NCI-H1436 treated with DMSO at 0.1 percent for 48 hours (cell line): ENCODE measurements around the gene LILRA1.
"Not testable (repeated sequence)": the region's sequence is repeated elsewhere in the genome, so short reads cannot be mapped to it uniquely, and the experiment has no call there.

Source experiments
- DNase-seq: peaks from one replicate; lab custom pipeline; 2025; lab: John Stamatoyannopoulos, UW

Gene LILRA1

GRCh38 chr19:54577334-54577733, 16.1 kb upstream of the LILRA1 start:
- DNase-seq: no peak

- DNase-seq: not testable (repeated sequence)
Observed at GRCh38 chr19:54578268-54578667, 15.2 kb upstream of the LILRA1 start.

DNA sequence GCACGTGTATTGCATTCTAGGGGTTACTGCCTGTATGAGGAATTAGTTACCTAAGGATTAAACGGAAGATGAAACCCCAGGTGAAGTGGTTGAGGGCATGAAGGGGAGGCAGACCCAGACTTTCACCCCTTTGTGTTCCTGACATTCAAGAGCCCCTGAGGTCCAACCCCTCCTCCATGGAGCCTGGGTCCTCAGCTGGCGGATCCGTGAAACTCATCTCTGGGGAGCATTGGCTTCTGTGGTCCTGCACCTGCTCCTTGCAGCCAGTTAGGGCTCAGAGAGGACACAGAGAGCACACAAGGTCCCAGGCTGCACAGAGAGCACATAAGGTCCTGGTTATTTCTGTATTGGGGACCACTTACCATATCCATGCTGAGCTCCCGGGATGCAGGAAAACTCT, 7.0 kb upstream of the LILRA1 start:
- DNase-seq: no peak

GRCh38 chr19:54587026-54587425, 6.4 kb upstream of the LILRA1 start:
- DNase-seq: no peak

DNA sequence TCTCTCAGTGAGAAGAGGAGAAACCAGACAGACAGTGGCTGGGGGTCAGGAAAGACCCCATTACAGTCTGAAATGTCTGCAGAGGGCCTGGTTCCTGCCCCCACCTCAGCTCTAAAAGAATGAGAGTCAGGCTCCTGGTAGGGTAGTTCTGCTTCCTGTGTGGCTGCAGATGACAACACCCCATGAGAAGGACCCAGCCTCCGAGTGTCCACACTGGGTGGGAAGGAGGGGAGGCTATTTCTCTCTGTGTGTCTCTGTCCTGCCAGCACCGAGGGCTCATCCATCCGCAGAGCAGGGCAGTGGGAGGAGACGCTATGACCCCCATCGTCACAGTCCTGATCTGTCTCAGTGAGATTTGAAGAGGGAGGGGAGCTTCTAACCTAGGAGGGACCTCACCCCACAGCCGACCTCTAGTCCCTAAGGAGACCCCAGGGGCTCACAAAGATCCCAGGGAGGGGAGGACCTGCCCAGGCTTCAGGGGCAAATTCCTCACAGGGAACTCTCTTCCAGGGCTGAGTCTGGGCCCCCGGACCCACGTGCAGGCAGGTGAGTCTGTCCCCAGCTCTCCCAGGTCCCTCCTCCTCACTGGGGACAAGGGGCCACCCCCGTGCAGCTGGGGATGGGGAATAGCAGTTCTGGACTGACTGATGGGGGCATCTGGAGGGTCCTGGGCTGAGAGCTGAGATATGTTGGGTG, 647 bp downstream of the LILRA1 start:
- not testable (repeated sequence) for DNase-seq

DNA sequence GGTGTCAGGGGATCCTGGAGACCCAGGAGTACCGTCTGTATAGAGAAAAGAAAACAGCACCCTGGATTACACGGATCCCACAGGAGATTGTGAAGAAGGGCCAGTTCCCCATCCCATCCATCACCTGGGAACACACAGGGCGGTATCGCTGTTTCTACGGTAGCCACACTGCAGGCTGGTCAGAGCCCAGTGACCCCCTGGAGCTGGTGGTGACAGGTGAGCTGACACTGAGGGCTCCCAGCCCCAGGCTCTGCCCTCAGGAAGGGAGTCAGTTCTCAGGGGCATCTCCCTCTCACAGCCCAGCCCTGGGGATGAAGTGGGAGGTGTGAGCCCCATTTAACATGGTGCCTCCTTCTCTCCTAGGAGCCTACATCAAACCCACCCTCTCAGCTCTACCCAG, 1.3 kb downstream of the LILRA1 start:
- DNase-seq: no peak

GRCh38 chr19:54595680-54596436, 2.4 kb downstream of the LILRA1 start:
- not testable (repeated sequence) for DNase-seq

DNA sequence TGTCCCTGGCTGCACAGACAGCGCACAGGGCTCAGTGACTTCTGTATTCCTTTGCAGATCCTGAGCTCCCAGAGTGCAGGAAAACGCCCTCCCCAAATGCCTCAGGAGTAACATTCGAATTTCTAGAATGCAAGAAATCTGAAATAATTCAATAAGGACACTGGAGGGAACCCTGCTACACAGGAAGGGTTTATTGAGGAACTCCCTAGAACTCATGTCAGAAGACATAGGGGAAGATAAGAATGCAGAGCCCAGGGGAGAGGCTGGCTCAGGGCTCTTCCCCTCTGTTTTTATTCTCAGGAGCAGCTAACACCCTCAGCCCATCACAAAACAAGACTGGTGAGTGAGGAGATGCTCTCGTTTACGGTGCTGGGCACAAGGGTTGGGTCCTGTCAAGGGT, 6.8 kb downstream of the LILRA1 start:
- DNase-seq: no peak

DNA sequence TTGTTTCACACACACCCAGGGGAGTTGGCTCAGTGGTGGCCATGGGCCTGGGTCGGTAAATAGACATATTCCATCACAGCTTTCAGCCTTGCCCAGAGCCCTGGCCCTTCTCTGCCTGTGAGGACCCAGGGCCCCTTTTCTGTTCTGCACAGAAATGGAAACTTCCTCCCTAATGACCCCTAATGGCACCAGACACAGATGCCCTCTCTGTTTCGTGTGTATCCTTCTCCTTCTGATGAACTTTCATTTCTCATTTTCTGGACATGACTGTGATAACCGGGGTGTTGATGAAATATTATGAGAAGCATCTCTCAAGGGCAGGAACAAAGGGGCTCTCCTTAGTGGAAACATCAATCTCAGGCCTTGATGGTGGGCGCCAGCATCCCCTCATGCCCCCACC, 12.8 kb downstream of the LILRA1 start:
- DNase-seq: no peak

- DNase-seq: no peak
Observed at GRCh38 chr19:54606891-54607784, 13.7 kb downstream of the LILRA1 start.

GRCh38 chr19:54607785-54608150, 14.3 kb downstream of the LILRA1 start:
- no peak for DNase-seq

- DNase-seq: no peak
Observed at GRCh38 chr19:54608205-54608604, 14.8 kb downstream of the LILRA1 start.

DNA sequence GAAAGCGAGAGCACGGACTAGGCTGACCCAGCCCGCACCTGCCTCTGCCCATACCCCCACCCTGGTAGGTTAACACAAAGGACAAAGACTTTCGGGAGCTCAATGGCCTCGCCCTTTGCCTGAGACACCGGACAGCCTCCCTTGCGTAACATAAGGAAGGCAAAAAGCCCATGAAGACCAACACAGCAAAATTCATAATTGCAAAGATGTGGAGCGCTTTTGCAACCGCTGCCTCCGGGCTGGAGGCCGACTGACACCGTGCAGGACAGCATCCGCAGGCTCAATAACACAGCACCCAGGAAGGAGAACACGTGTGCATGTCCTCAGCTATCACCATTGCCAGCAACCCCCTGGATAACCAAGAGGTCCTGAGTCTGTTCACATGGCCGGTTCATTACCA, 15.4 kb downstream of the LILRA1 start:
- DNase-seq: no peak

DNA sequence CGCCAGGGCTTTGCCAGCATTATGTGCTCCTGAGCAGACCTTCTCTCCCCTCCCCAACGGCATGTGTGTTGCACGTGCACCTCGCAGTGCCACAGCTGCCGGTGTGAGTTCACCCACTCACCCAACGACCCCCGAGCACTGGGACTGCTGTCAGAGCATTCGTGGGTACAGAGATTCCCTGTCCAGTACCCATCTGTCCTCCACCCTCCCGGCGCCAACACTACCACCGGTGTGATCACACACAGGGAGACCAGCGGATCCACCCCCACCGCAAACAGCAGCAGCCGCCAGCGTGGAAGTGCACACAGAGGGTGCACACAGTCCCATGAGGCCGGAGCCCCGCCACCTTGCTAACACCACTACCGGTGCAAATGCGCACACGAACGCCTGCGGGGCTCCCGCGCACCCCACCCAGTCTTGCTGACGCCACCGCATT, 15.9 kb downstream of the LILRA1 start:
- no peak for DNase-seq

DNA sequence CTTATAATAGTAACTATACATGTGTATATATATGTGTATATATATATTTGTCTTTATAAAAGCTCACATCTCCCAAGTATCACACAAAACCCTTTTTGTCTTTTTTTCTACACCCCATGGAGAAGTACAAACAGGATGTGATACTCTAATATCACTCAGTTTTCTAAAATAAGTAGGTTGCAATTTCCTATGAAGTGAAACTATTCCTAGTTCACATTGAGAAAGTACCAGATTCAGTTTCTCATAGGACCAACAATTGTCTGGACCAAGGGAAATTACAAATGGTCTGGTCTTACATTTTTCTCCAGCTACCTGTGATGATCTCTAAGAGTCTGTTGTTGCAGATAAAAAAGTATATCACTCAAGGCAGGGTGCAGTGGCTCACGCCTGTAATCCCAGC, 19.0 kb downstream of the LILRA1 start:
- no peak for DNase-seq

- DNase-seq: no peak
Observed at GRCh38 chr19:54614726-54615125, 21.3 kb downstream of the LILRA1 start.

DNA sequence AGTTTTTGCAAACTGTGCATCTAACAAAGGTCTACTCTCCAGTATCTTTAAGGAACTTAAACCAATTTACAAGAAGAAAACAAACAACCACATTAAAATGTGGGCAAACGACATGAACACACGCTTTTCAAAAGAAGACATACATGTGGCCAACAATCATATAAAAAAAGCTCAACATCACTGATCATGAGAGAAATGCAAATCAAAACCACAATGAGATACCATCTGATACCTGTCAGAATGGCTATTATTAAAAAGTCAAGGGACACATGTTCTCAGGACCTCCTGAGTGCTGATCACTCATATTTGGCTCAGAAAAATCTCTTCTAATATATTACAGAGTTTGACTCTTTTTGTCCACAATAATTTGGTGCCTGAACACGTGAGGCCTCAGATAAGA, 22.6 kb downstream of the LILRA1 start:
- no peak for DNase-seq

- no peak for DNase-seq
Observed at GRCh38 chr19:54616821-54617560, 23.6 kb downstream of the LILRA1 start.

DNA sequence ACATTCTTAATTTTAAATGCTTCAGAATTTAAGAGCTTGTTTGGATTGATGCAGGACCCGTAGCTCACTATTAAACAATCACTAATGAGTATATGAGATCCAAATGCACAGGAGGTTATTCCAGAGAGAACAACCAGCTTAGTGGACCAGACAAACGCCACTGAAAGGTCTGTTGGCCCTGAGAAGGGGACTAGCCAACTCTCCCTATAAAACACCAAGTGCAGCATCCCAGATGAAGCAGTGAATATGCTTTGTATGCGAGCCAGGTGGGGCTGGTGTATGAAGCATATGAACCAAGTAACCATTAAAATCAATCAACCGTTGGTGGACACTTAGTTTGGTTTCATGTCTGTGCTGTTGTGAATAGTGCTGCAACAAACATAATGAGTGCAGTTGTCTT, 27.0 kb downstream of the LILRA1 start:
- DNase-seq: no peak

- no peak for DNase-seq
Observed at GRCh38 chr19:54622431-54622830, 29.0 kb downstream of the LILRA1 start.

DNA sequence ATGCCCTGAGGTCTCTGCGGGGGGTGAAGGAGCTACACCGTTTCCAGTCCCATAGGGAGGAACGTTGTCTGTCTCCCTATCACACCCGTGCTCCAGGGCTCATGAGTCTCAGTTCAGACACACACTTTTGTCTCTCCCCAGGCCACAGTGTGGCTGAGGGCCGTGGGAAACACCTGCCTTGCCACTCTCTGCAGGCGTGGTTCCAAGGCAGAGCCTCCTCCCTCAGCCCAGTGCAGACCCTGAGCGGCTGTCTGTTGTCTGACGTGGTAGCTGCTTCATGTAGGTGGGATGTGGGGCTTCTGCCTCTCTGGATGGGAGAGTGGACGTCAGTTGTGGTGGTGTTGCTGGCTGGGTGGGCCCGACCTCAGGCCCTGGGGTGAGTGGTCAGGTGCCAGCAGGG, 30.8 kb downstream of the LILRA1 start:
- DNase-seq: not testable (repeated sequence)
